ENCODE results near the gene BEND2.

The BEND2 gene

GRCh38 chrX:18133605-18134004, 87.1 kb downstream of the BEND2 start:
- no peak for DNase-seq

DNA sequence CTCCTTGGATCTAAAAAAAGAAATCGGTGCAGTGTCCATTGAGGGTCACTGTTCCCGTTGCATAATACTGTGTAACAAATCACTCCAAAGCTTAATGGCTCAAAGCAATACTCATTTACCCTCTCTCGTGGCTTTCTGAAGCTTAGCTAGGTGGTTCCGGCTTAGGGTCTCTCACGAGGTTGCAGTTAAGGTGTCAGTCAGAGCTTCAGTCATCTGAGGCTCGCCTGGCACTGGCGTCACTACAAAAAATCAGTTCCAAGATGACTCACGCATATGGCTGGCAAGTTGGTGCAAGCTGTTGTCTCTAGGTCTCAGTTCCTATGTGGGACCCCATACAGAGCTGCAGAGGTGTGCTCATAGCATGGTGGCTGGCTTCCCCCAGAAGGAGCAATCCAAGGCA, 91.0 kb downstream of the BEND2 start:
- no peak for DNase-seq

DNA sequence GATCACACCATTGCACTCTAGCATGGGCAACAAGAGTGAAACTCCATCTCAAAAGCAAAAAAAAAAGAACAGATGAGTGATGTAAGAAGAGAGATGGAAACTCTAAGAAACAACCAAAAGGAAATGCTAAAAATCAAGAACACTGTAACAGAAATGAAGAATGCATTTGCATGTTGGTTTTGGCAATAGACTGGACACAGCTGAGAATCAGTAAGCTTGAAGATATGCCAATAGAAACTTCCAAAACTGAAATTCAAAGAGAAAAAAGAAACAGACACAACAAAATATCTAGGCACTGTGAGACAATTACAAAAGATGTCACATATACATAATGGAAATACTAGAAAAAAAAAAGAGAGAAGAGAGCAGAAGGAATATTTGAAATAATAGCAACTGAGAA, 93.7 kb downstream of the BEND2 start:
- no peak for DNase-seq

DNA sequence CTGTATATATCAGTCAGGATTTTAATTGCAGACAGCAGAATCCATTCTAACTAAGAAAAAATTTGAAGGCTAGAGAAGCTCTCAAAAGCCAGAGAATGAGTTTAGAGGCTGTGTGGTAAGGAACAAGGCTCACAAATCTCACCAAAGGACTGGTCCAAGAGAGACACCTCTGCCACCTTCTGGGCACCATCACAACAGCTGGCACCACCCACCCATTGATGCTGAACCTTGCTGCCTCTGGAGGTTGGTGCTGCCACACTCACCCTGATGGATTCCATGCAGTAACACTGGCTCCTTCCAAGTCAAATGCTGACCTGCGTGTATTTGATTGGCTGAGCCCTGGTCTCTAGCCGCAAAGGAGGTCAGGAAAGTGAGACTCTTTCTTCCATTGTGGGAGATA, 100.8 kb downstream of the BEND2 start:
- no peak for DNase-seq
